H1 (cell line): Measurements from ENCODE around the gene NXN. TPM values are rescaled to one million over a fixed set of nuclear protein-coding genes. Genes with fewer than 3 reads are reported as not detected.

Source experiments
- CTCF ChIA-PET: fragments of 300-600 bp; sonication (Branson Sonifier 250); formaldehyde crosslinking; loops from one replicate; lab custom pipeline; 2021; ENCODE audit not compliant: partially characterized antibody; lab: Charles Lee
- POLR2A ChIA-PET: fragments of 300-600 bp; sonication (Branson Sonifier 250); formaldehyde crosslinking; loops from one replicate; lab custom pipeline; 2021; ENCODE audit warnings: inconsistent platforms; ENCODE audit not compliant: partially characterized antibody; lab: Charles Lee
- DNase-seq, 2 experiments: peaks; one replicate each; pipeline versions ENCODE4 v3.0.0 to v3.0.0-alpha.2; 2010 to 2022; ENCODE audit warnings: low spot score in 2 of 2, low read depth in 1 of 2, mixed read lengths in 1 of 2
- FAIRE-seq: peaks from 2 replicates; lab custom pipeline; 2011; peaks lifted over from hg19 to GRCh38; lab: Jason Lieb, UNC
- H2AFZ ChIP-seq: 2 replicates; pipeline ENCODE4 v1.8.1; 2012; ENCODE audit warnings: low read length, inconsistent platforms
- H2AK5ac ChIP-seq: 2 replicates; pipeline ENCODE4 v1.6.1; 2013; ENCODE audit warnings: low read depth, low read length
- H2BK120ac ChIP-seq: replicated peaks from 2 replicates; pipeline ENCODE3; 2013; ENCODE audit warnings: low read depth, low read length, inconsistent platforms
- H2BK12ac ChIP-seq: 2 replicates; pipeline ENCODE4 v1.6.1; 2013; ENCODE audit warnings: low read depth, low read length
- H2BK15ac ChIP-seq: 2 replicates; pipeline ENCODE4 v1.6.1; 2013; ENCODE audit warnings: low read length
- H2BK20ac ChIP-seq: 2 replicates; pipeline ENCODE4 v1.6.1; 2013; ENCODE audit warnings: low read length
- H2BK5ac ChIP-seq: 2 replicates; pipeline ENCODE4 v1.6.1; 2013; ENCODE audit warnings: low read depth, low read length
- H3K14ac ChIP-seq: 2 replicates; pipeline ENCODE4 v1.6.1; 2013; ENCODE audit warnings: inconsistent platforms; ENCODE audit not compliant: insufficient read length
- H3K18ac ChIP-seq: 2 replicates; pipeline ENCODE4 v1.6.1; 2013; ENCODE audit warnings: low read length; ENCODE audit errors: extremely low read depth
- H3K23ac ChIP-seq: 2 replicates; pipeline ENCODE4 v1.6.1; 2013; ENCODE audit warnings: inconsistent platforms; ENCODE audit not compliant: insufficient read length
- H3K23me2 ChIP-seq: 2 replicates; pipeline ENCODE4 v1.6.1; 2013; ENCODE audit warnings: low read depth, low read length
- H3K27ac ChIP-seq: 2 replicates; pipeline ENCODE4 v1.6.1; 2011; ENCODE audit warnings: low read depth, low read length, inconsistent platforms
- H3K27me3 ChIP-seq, 4 experiments: replicated peaks in 1 of 4; 1 replicate in 1 of 4; 2 replicates in 3 of 4; pipeline versions ENCODE4 v1.6.1 to v1.8.1; 2011 to 2013; ENCODE audit warnings: low read length in 3 of 4, mild to moderate bottlenecking in 3 of 4, inconsistent platforms in 2 of 4, mixed read lengths in 2 of 4, moderate library complexity in 1 of 4; ENCODE audit not compliant: control insufficient read depth in 3 of 4, insufficient read depth in 3 of 4; ENCODE audit errors: extremely low read depth in 1 of 4
- H3K36me3 ChIP-seq, 4 experiments: 2 replicates each; pipeline versions ENCODE4 v1.6.1 to v1.8.1; 2011 to 2013; ENCODE audit warnings: mild to moderate bottlenecking in 4 of 4, low read length in 3 of 4, moderate library complexity in 2 of 4, control low read depth in 1 of 4, inconsistent platforms in 1 of 4; ENCODE audit not compliant: insufficient read depth in 4 of 4, control insufficient read depth in 2 of 4
- H3K4ac ChIP-seq: replicated peaks from 2 replicates; pipeline ENCODE3; 2013; ENCODE audit warnings: low read length, low read depth, mixed read lengths, inconsistent platforms; ENCODE audit not compliant: insufficient read length
- H3K4me1 ChIP-seq, 4 experiments: replicated peaks in 1 of 4; 1 replicate in 1 of 4; 2 replicates in 3 of 4; pipeline versions ENCODE4 v1.6.1 to v1.8.1; 2011 to 2013; ENCODE audit warnings: low read length in 3 of 4, inconsistent platforms in 2 of 4, mixed read lengths in 1 of 4; ENCODE audit not compliant: insufficient read depth in 4 of 4, control insufficient read depth in 3 of 4
- H3K4me2 ChIP-seq, 2 experiments: 2 replicates each; pipeline versions ENCODE4 v1.6.1 to v1.8.1; 2011 to 2013; ENCODE audit warnings: low read depth in 2 of 2, low read length in 2 of 2, control low read depth in 1 of 2, inconsistent platforms in 1 of 2, mild to moderate bottlenecking in 1 of 2; ENCODE audit not compliant: insufficient read depth in 1 of 2
- H3K4me3 ChIP-seq, 4 experiments: fragments of 200-600, 300-600 bp in 1 of 4; sonication (generic), shearing (Covaris generic), sonication (Bioruptor Twin) in 1 of 4; 2 replicates each; pipeline versions ENCODE4 v1.5.1 to v1.8.1; 2011 to 2016; ENCODE audit warnings: low read length in 4 of 4, low read depth in 3 of 4, control low read depth in 2 of 4, inconsistent platforms in 2 of 4, mild to moderate bottlenecking in 2 of 4, mixed read lengths in 1 of 4, moderate library complexity in 1 of 4; ENCODE audit not compliant: insufficient read depth in 2 of 4; ENCODE audit errors: extremely low read depth in 1 of 4
- H3K56ac ChIP-seq: replicated peaks from 2 replicates; pipeline ENCODE3; 2013; ENCODE audit warnings: low read depth, mild to moderate bottlenecking, mixed read lengths, low read length, inconsistent platforms; ENCODE audit not compliant: insufficient read length
- H3K79me1 ChIP-seq: 2 replicates; pipeline ENCODE4 v1.6.1; 2013; ENCODE audit warnings: low read depth, low read length, control low read depth
- H3K79me2 ChIP-seq, 2 experiments: 2 replicates each; pipeline versions ENCODE4 v1.6.1 to v1.8.1; 2012 to 2013; ENCODE audit warnings: low read length in 2 of 2, mild to moderate bottlenecking in 2 of 2, inconsistent platforms in 1 of 2; ENCODE audit not compliant: insufficient read depth in 2 of 2, control insufficient read depth in 1 of 2
- H3K9ac ChIP-seq, 4 experiments: replicated peaks in 1 of 4; 1 replicate in 1 of 4; 2 replicates in 3 of 4; pipeline versions ENCODE4 v1.6.1 to v1.8.1; 2011 to 2013; ENCODE audit warnings: low read depth in 3 of 4, low read length in 3 of 4, control low read depth in 2 of 4, mild to moderate bottlenecking in 2 of 4, moderate library complexity in 2 of 4, inconsistent platforms in 1 of 4; ENCODE audit errors: extremely low read depth in 1 of 4
- H3K9me3 ChIP-seq, 2 experiments: 2 replicates each; pipeline versions ENCODE4 v1.6.1 to v1.8.1; 2012 to 2013; ENCODE audit warnings: mild to moderate bottlenecking in 2 of 2, moderate library complexity in 2 of 2, control low read depth in 1 of 2, inconsistent platforms in 1 of 2, low read depth in 1 of 2, low read length in 1 of 2, mixed read lengths in 1 of 2; ENCODE audit not compliant: insufficient read depth in 2 of 2
- H4K20me1 ChIP-seq, 2 experiments: replicated peaks in 1 of 2; 2 replicates each; pipeline versions ENCODE3 to v1.8.1; 2011 to 2013; ENCODE audit warnings: inconsistent platforms in 2 of 2, low read length in 2 of 2, mild to moderate bottlenecking in 1 of 2; ENCODE audit not compliant: insufficient read depth in 2 of 2, control insufficient read depth in 1 of 2
- H4K5ac ChIP-seq: 2 replicates; pipeline ENCODE4 v1.6.1; 2013; ENCODE audit warnings: low read length, low read depth, mixed read lengths, inconsistent platforms; ENCODE audit not compliant: insufficient read length
- H4K8ac ChIP-seq: 2 replicates; pipeline ENCODE4 v1.8.0; 2013; ENCODE audit warnings: mild to moderate bottlenecking, moderate library complexity, low read length, inconsistent platforms; ENCODE audit not compliant: insufficient read depth; ENCODE audit errors: extremely low read depth
- H4K91ac ChIP-seq: replicated peaks from 2 replicates; pipeline ENCODE3; 2013; ENCODE audit warnings: low read length, mixed read lengths, inconsistent platforms; ENCODE audit not compliant: insufficient read length
- BCL11A ChIP-seq, 2 experiments: IDR thresholded peaks; one replicate each; pipeline ENCODE4 v1.6.1; 2011; ENCODE audit warnings: low read depth in 2 of 2, low read length in 2 of 2, mild to moderate bottlenecking in 2 of 2
- CTBP2 ChIP-seq: IDR thresholded peaks from 2 replicates; pipeline ENCODE4 v1.7.0; 2011; ENCODE audit warnings: borderline replicate concordance, mild to moderate bottlenecking, moderate library complexity, mixed read lengths, low read length; ENCODE audit not compliant: insufficient read depth, insufficient read length
- HDAC2 ChIP-seq, 2 experiments: fragments of 300-600 bp in 1 of 2; sonication (generic) in 1 of 2; IDR thresholded peaks; 2 replicates each; pipeline ENCODE4 v1.6.1; 2011 to 2012; ENCODE audit warnings: low read depth in 2 of 2, low read length in 2 of 2, mild to moderate bottlenecking in 2 of 2, moderate library complexity in 2 of 2, borderline replicate concordance in 1 of 2, inconsistent platforms in 1 of 2
- JUND ChIP-seq: IDR thresholded peaks from 2 replicates; pipeline ENCODE4 v1.6.1; 2011; ENCODE audit warnings: mild to moderate bottlenecking, improper control_type of control experiment, low read length
- POLR2A ChIP-seq, 2 experiments: IDR thresholded peaks; 1 replicate in 1 of 2; 2 replicates in 1 of 2; pipeline ENCODE4 v1.6.1; 2011; ENCODE audit warnings: low read depth in 2 of 2, low read length in 2 of 2, mild to moderate bottlenecking in 2 of 2; ENCODE audit errors: control extremely low read depth in 1 of 2
- RFX5 ChIP-seq: IDR thresholded peaks from 2 replicates; pipeline ENCODE4 v1.6.1; 2011; ENCODE audit warnings: low read depth, low read length, improper control_type of control experiment, borderline replicate concordance
- SIX5 ChIP-seq: IDR thresholded peaks from 2 replicates; pipeline ENCODE4 v1.6.1; 2011; ENCODE audit warnings: mild to moderate bottlenecking, low read depth, low read length
- WGBS, 2 experiments: shearing (Covaris generic) in 1 of 2; methylation state at CpG; one replicate each; pipeline versions ENCODE4 v1.1.6 to v1.1.7; 2013 to 2015; ENCODE audit warnings: low lambda C conversion rate in 2 of 2, mixed read lengths in 2 of 2, inconsistent platforms in 1 of 2, low coverage in 1 of 2, missing lambda C conversion rate in 1 of 2; ENCODE audit not compliant: insufficient replicate concordance in 2 of 2, insufficient coverage in 1 of 2, insufficient read length in 1 of 2; ENCODE audit errors: extremely low coverage in 1 of 2, missing lambda C conversion rate in 1 of 2; 5-methylcytosine and 5-hydroxymethylcytosine counted together
- polyA plus RNA-seq, 7 experiments: library from polyadenylated mRNA; depleted of rRNA in 3 of 7; stranded (reverse) in 5 of 7; unstranded in 2 of 7; fragments of >200 nt in 5 of 7; fragments of 200-250 nt in 2 of 7; gene quantifications; 1 replicate in 5 of 7; 2 replicates in 1 of 7; 4 replicates in 1 of 7; pipeline versions ENCODE4 v1.2.1 to v1.2.3, GENCODE V29; 2011 to 2013; ENCODE audit warnings: missing spikeins in 2 of 7, mixed read lengths in 2 of 7
- total RNA-seq: library from RNA; stranded (reverse); fragmentation: NEBNext Ultra II Directional; extraction: Animal tissue kit (Norgen Biotek cat#: 25700); gene quantifications from 2 replicates; pipeline ENCODE4 v1.2.1, GENCODE V29; 2021

Gene NXN
- total and polyA plus RNA-seq, 2 of the 8 experiments (the other 6 are each of a cell fraction or from before 2014, with no cell fraction given), result 94.1 to 107 TPM

DNA sequence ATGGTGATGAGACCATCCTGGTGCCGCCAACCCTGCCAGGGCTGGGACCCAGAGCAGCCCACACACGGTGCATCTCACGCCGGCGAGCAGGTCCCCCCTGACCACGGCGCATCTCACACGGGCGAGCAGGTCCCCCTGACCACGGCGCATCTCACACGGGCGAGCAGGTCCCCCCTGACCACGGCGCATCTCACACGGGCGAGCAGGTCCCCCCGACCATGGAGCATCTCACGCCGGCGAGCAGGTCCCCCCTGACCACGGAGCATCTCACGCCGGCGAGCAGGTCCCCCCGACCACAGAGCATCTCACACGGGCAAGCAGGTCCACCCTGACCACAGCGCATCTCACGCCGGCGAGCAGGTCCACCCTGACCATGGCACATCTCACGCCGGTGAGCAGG, 138.3 kb downstream of the NXN start:
- Histone ChIP-seq H2BK5ac (no peak overlapping the region), H2BK15ac (no peak overlapping the region), H3K4ac (no peak overlapping the region), H2AFZ (no peak overlapping the region), H3K23me2 (no peaks in the 10 kb centered on the region), H3K14ac (no peak overlapping the region), H3K18ac (no peak overlapping the region), H3K4me2 (no peak overlapping the region), H3K27ac (no peak overlapping the region), H4K20me1 (peaks cover 2 to 6% of the 10 kb centered on the region in 2 experiments), H2AK5ac (no peak overlapping the region), H2BK120ac (no peak overlapping the region), H3K23ac (no peak overlapping the region), H3K27me3 (no peaks in the 10 kb centered on the region), H4K5ac (no peak overlapping the region), H3K79me2 (peaks cover 0 to 60% of the 10 kb centered on the region in 2 experiments; a peak in 2 of 4 replicates), H3K79me1 (peaks cover 11% of the 10 kb centered on the region), H3K4me1 (no peaks in the 10 kb centered on the region; a peak in 1 of 7 replicates), H4K91ac (no peak overlapping the region), H3K36me3 (no peaks in the 10 kb centered on the region), H3K9ac (no peak overlapping the region), H3K9me3 (peaks cover 0 to 5% of the 10 kb centered on the region in 2 experiments; a peak in 1 of 4 replicates), H2BK12ac (no peak overlapping the region), H3K56ac (no peak overlapping the region), H4K8ac (peak overlapping the region; percentile 15; the same call in 1 of the 2 replicates), H2BK20ac (no peak overlapping the region), H3K4me3 (no peak overlapping the region)
- ChIA-PET POLR2A (no interaction called here), CTCF (no interaction called here)
- no peak for TF ChIP-seq POLR2A (IDR thresholded peaks at IDR 0.05; ENCODE audit: control extremely low read depth in 1 of 2, low read depth in 2 of 2, low read length in 2 of 2)
- TF ChIP-seq JUND, result no peak
- TF ChIP-seq HDAC2 (IDR thresholded peaks at IDR 0.05; ENCODE audit: borderline replicate concordance in 1 of 2, low read depth in 2 of 2, low read length in 2 of 2), result no peak
- no peak for TF ChIP-seq SIX5
- no peak for TF ChIP-seq BCL11A (IDR thresholded peaks at IDR 0.05; ENCODE audit: low read depth in 2 of 2, low read length in 2 of 2)
- no peak for TF ChIP-seq CTBP2
- TF ChIP-seq RFX5, result no peak
- DNase-seq, result no peak
- 78% methylated on average over 33 of the region's 33 CpGs; no CpG with 5 or more reads in 1 of the 2 experiments for WGBS, 2 experiments
- no peak for FAIRE-seq
